ENCODE data around the gene LANCL1.

LANCL1 gene, protein sequence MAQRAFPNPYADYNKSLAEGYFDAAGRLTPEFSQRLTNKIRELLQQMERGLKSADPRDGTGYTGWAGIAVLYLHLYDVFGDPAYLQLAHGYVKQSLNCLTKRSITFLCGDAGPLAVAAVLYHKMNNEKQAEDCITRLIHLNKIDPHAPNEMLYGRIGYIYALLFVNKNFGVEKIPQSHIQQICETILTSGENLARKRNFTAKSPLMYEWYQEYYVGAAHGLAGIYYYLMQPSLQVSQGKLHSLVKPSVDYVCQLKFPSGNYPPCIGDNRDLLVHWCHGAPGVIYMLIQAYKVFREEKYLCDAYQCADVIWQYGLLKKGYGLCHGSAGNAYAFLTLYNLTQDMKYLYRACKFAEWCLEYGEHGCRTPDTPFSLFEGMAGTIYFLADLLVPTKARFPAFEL

GRCh38 chr2:210476194-210477128, at the start of gene LANCL1:
LANCL1 (minus strand) TSS chr2:210476759; CDS start chr2:210476396, 363 bp downstream.
- DNase-seq: peak; percentile 76

DNA sequence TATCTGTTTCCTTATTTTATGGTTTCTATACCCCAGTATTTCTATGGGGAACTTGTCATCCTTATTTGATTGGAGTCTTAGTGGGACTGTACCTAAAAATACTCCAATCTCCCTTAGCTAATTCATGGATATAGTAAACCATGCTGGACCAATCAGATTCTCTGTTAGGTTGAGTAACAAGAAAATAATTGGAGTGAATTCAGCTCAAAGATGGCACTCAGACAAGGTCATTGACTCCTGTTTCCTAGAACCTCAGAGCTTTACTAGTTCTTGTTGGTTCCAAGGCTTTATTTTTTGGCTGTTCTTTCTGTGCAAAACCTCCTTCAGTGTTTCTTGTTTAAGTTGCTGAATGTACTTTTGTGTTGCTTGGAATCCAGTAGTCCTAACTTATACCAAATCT, 48.0 kb upstream of the LANCL1 start:
- DNase-seq: no peak

GRCh38 chr2:210523650-210524289, 47.2 kb upstream of the LANCL1 start:
- DNase-seq: no peak

- no peak for DNase-seq
These were observed 45.8 kb upstream of the LANCL1 start for GRCh38 chr2:210522399-210522798.

GRCh38 chr2:210519594-210519993, 43.0 kb upstream of the LANCL1 start:
- no peak for DNase-seq

DNA sequence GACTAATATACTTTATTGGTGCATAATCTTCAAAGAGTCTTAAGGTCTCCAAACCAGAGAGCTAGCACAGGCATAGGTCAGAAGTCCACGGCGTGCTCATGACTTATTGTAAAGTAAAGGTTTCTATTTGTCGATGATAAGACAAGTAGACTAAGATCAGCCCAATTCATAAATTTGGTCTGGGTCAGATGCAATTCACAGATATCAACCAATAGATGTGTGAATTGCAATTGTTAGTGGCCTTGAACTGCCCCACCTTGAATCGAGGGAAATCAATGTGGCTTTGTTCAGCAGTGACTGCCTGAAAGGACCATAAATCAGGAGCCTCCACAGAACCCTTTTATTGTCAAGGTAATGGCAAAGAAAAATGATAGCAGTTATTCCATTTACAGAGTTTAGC, 40.7 kb upstream of the LANCL1 start:
- DNase-seq: no peak

DNA sequence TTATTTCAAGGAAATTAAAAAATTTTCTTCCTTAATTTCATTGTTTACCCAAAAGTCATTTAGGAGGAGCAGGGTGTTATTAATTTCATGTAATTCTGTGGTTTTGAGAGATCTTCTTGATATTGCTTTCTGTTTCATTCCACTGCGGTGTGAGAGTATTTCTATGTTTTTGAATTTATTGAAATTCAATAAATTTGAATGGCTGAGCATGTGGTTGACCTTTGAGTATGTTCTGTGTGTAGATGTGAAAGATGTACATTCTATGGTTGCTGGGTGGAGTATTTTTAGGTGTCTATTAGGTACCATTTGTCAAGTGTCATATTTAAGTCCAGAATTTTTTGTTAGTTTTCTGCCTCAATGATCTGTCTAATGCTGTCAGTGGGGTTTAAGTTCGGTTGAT, 39.4 kb upstream of the LANCL1 start:
- no peak for DNase-seq

- no peak for DNase-seq
These were observed 27.2 kb upstream of the LANCL1 start for GRCh38 chr2:210503725-210504191.

DNA sequence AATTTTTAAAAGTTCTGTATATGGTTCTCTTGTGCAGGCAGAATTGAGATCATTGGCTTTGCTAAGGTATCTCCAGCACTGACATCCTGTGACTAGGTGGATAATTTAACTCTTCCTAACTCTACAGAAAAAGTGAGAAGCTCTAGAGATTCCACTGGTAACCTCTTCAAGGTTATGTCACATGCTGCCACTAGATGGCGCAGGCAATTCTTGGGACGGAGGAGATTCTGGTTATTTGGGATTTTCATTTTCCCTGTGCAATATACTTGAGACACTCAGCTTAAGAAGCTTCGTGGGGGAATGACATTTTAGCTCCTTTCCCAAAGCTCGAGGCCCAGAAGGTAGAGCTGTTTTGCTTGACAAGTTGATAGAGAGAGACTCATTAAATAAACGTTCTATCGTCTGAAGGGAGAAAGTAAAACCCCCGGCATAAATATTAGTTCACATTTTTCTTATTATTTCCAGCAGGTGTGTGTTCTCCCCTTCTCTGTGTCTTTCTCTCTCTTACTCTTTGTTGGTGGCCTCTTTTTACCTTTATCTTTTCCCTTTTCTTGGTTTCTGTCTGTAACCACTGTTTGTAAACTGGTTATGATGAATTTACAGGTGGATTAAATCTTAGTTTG, 26.6 kb upstream of the LANCL1 start:
- DNase-seq: no peak

DNA sequence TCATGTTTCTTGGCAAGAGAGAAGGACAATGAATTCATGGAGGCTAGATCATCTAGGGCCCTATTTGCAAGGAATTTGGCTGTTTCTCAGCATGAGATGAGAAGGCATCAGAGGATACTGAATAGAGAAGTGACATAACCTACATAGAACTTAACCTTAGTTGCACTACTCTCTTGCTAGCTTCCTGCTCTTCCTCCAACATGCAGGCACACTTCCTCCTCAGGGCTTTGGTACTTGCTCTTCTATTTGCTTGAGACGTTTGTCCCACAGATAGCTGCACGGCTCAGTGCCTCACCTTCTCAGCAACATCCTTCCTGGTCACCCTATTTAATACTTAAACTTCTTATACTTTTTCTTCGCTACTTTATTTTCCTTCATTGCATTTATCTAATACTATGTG, 20.0 kb upstream of the LANCL1 start:
- no peak for DNase-seq

DNA sequence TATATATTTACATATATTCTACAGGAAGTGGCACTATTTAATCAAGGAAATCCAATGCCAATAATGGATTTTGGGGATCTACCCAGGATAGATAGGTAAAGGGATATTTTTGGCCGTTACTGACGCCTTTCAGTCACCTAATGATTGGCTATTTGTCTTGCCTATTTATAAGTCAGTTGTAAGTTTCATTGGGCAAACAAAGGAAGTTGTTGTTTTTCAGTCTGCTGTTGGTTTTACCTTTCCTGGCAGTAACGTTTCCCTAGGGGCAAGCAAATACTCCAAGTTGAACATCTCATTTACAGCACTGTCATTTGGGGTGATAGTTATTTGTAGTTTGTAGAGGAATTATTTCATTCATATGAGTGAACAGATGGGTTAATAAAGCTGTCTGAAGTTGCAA, 17.0 kb upstream of the LANCL1 start:
- DNase-seq: no peak

- no peak for DNase-seq
These were observed 5.1 kb upstream of the LANCL1 start for GRCh38 chr2:210481601-210482175.

- DNase-seq: no peak
These were observed 4.2 kb upstream of the LANCL1 start for GRCh38 chr2:210480764-210481163.

- no peak for DNase-seq
These were observed 3.5 kb upstream of the LANCL1 start for GRCh38 chr2:210480079-210480478.

- no peak for DNase-seq
These were observed 2.1 kb upstream of the LANCL1 start for GRCh38 chr2:210478661-210479060.

GRCh38 chr2:210477496-210477895, 937 bp upstream of the LANCL1 start:
- DNase-seq: no peak

GRCh38 chr2:210475706-210476105, 853 bp downstream of the LANCL1 start:
- DNase-seq: no peak

DNA sequence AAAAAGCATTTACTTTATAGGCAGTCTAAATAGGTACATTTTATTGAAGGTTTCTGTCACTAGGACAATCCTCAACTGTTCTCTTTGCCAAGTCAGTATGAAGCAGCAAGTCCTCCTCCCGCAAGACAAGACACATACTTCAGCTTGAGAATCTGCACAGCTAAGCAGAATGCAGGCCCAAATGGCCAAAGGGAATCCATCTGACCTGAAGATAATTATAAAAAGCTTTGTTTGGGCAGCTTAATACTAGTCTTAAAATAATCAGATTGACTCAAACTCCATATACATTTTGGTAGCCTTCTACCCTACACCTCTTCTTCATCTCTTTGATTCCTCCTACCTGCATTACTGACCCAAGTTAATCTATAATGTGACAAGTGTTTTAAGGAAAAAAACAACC, 1.8 kb downstream of the LANCL1 start:
- DNase-seq: no peak

- DNase-seq: no peak
These were observed 15.2 kb downstream of the LANCL1 start for GRCh38 chr2:210461401-210461800.

GRCh38 chr2:210460322-210461227, 16.0 kb downstream of the LANCL1 start:
- no peak for DNase-seq

DNA sequence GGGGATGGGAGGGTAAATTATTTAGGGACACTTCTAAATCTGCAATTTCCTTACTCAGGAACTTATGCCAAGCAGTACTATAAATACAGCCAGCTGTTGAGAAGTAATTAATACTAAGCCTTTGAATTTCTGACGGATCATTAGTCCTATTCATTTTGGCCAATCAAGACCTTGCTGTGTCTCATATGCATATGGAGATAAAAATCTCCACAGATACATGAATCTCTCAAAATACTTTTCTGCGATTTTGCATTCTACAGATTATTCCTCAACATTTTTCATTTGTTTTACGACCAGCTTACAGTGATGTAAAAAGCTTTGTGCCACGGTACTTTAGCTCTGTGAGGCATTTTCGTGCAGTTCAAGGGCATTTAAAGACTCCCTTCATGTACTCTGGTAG, 16.7 kb downstream of the LANCL1 start:
- no peak for DNase-seq

Data from activated T-cell treated with anti-CD3 and anti-CD28 coated beads, Interleukin-2, amount 50 U/mL, for 1 hour (primary cell).